ENCODE measurements around the gene SEL1L. TPM values are rescaled to one million over a fixed set of nuclear protein-coding genes. Genes with fewer than 3 reads are reported as not detected.

Gene SEL1L
- total and polyA plus RNA-seq, 2 of the 13 experiments (the other 11 are each of a cell fraction or from before 2014, with no cell fraction given): 15.3 to 61.0 TPM

DNA sequence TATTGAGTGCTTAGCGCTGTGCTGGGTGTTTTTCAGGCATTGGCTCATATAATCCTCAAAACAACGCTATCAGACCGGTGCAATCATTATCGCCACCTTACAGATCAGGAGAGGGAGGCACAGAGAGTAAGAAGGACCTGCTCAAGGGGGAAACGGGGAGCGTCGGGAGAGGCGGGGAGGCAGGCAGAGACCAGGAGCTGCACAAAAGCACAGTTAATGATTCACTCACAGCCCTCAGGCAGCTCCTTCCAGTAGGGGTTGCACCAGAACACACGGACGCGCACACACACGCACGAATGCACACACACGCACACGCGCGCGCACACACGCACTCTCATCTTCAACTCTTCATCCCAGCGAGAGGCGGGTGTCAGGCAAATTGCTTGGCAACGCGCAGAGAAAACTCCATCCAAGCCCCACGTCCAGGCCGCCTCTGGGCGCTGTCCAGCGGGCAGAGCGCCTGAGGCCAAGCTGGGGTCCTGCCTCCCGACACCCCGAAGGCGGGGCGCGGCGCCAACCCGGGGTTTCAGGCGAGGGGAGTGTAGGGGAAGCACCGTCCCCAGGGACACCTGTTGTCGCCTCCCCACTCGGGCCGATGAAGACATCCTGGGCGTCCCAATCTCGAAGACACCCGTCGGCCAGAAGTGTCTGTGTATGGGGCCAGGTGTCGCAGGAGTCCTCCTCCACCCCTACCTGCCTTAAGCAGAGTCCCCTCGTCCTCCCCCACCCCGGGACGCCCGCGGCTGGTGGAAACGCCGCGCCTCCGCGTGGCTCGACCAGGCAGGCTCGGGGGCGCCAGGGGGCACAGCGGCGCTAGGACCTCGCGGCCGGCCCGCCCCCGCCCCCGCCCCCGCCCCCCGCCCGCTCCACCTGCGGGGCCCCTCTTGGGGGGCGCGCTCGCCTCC lies 98.0 kb downstream of the SEL1L start (continued):
- TF ChIP-seq SIX1 (CRISPR knock-in tag; IDR thresholded peaks at IDR 0.05; ENCODE audit: borderline replicate concordance) (no peak), ZNF7 (CRISPR knock-in tag; IDR thresholded peaks at IDR 0.05) (no peak), POLR2A (IDR thresholded peaks at IDR 0.05; ENCODE audit: insufficient read depth in 1 of 2, low read depth in 2 of 2, low read length in 2 of 2) (peak in 1 of 2 experiments; percentile 38; a peak in 1 of 4 replicates), ZNF678 (CRISPR knock-in tag; IDR thresholded peaks at IDR 0.05) (no peak), CEBPB (IDR thresholded peaks at IDR 0.05; ENCODE audit: borderline replicate concordance, low read depth, low read length) (peak; percentile 10; the same call in 1 of the 2 replicates), DR1 (CRISPR knock-in tag; IDR thresholded peaks at IDR 0.05) (no peak), SIN3A (IDR thresholded peaks at IDR 0.05; ENCODE audit: borderline replicate concordance, low read depth, low read length) (peak; percentile 60; the same call in 1 of the 2 replicates), ATF7-NPFF (CRISPR knock-in tag; IDR thresholded peaks at IDR 0.05; ENCODE audit: low read depth) (0 out of 2 replicates have a peak, but pooled peaks have one; percentile 10), TBX3 (IDR thresholded peaks at IDR 0.05; ENCODE audit: borderline replicate concordance) (no peak), ZNF17 (CRISPR knock-in tag; IDR thresholded peaks at IDR 0.05) (no peak), ARNT (IDR thresholded peaks at IDR 0.05) (no peak), GATAD2A (CRISPR knock-in tag; IDR thresholded peaks at IDR 0.05) (peak; percentile 48; the same call in 1 of the 2 replicates), HDAC1 (CRISPR knock-in tag; IDR thresholded peaks at IDR 0.05) (peak; percentile 76), AGO1 (IDR thresholded peaks at IDR 0.05; ENCODE audit: low read depth, low read length, poor library complexity, severe bottlenecking) (no peak)
- TF ChIP-seq, protein P1, sequence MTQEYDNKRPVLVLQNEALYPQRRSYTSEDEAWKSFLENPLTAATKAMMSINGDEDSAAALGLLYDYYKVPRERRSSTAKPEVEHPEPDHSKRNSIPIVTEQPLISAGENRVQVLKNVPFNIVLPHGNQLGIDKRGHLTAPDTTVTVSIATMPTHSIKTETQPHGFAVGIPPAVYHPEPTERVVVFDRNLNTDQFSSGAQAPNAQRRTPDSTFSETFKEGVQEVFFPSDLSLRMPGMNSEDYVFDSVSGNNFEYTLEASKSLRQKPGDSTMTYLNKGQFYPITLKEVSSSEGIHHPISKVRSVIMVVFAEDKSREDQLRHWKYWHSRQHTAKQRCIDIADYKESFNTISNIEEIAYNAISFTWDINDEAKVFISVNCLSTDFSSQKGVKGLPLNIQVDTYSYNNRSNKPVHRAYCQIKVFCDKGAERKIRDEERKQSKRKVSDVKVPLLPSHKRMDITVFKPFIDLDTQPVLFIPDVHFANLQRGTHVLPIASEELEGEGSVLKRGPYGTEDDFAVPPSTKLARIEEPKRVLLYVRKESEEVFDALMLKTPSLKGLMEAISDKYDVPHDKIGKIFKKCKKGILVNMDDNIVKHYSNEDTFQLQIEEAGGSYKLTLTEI (CRISPR knock-in tag; conservative IDR thresholded peaks at IDR 0.05): no peak
- TF ChIP-seq, protein P2, sequence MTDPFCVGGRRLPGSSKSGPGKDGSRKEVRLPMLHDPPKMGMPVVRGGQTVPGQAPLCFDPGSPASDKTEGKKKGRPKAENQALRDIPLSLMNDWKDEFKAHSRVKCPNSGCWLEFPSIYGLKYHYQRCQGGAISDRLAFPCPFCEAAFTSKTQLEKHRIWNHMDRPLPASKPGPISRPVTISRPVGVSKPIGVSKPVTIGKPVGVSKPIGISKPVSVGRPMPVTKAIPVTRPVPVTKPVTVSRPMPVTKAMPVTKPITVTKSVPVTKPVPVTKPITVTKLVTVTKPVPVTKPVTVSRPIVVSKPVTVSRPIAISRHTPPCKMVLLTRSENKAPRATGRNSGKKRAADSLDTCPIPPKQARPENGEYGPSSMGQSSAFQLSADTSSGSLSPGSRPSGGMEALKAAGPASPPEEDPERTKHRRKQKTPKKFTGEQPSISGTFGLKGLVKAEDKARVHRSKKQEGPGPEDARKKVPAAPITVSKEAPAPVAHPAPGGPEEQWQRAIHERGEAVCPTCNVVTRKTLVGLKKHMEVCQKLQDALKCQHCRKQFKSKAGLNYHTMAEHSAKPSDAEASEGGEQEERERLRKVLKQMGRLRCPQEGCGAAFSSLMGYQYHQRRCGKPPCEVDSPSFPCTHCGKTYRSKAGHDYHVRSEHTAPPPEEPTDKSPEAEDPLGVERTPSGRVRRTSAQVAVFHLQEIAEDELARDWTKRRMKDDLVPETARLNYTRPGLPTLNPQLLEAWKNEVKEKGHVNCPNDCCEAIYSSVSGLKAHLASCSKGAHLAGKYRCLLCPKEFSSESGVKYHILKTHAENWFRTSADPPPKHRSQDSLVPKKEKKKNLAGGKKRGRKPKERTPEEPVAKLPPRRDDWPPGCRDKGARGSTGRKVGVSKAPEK (CRISPR knock-in tag; IDR thresholded peaks at IDR 0.05; ENCODE audit: borderline replicate concordance): no peak; the same call in 1 of the 2 replicates
- TF ChIP-seq, protein P3, sequence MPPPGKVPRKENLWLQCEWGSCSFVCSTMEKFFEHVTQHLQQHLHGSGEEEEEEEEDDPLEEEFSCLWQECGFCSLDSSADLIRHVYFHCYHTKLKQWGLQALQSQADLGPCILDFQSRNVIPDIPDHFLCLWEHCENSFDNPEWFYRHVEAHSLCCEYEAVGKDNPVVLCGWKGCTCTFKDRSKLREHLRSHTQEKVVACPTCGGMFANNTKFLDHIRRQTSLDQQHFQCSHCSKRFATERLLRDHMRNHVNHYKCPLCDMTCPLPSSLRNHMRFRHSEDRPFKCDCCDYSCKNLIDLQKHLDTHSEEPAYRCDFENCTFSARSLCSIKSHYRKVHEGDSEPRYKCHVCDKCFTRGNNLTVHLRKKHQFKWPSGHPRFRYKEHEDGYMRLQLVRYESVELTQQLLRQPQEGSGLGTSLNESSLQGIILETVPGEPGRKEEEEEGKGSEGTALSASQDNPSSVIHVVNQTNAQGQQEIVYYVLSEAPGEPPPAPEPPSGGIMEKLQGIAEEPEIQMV (CRISPR knock-in tag; IDR thresholded peaks at IDR 0.05; ENCODE audit: low read depth): no peak
- TF ChIP-seq, protein P4, sequence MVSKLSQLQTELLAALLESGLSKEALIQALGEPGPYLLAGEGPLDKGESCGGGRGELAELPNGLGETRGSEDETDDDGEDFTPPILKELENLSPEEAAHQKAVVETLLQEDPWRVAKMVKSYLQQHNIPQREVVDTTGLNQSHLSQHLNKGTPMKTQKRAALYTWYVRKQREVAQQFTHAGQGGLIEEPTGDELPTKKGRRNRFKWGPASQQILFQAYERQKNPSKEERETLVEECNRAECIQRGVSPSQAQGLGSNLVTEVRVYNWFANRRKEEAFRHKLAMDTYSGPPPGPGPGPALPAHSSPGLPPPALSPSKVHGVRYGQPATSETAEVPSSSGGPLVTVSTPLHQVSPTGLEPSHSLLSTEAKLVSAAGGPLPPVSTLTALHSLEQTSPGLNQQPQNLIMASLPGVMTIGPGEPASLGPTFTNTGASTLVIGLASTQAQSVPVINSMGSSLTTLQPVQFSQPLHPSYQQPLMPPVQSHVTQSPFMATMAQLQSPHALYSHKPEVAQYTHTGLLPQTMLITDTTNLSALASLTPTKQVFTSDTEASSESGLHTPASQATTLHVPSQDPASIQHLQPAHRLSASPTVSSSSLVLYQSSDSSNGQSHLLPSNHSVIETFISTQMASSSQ (IDR thresholded peaks at IDR 0.05; ENCODE audit: low read depth): peak; percentile 87
- TF ChIP-seq, protein P4 (CRISPR knock-in tag; IDR thresholded peaks at IDR 0.05; ENCODE audit: borderline replicate concordance): peak; percentile 95
